OCI-LY1 (cell line): ENCODE measurements around the gene MAPK12.

Experiments used
- H2AFZ ChIP-seq: fragments of 200-600 bp; sonication (generic), shearing (Covaris generic); 2 replicates; pipeline ENCODE4 v1.6.0; 2014; ENCODE audit warnings: antibody characterized with exemption, mild to moderate bottlenecking, low read length
- H3F3A ChIP-seq: fragments of 200-600 bp; sonication (generic), shearing (Covaris generic); 2 replicates; pipeline ENCODE4 v1.6.0; 2014; ENCODE audit warnings: mild to moderate bottlenecking, antibody characterized with exemption, low read length, moderate library complexity; ENCODE audit not compliant: insufficient read depth
- H3K27ac ChIP-seq: fragments of 200-600 bp; sonication (generic); 2 replicates; pipeline ENCODE4 v1.5.1; 2014; ENCODE audit warnings: low read length, mixed run types, mild to moderate bottlenecking, low read depth; ENCODE audit not compliant: poor library complexity, severe bottlenecking
- H3K27me3 ChIP-seq: fragments of 200-600 bp; sonication (generic); 2 replicates; pipeline ENCODE4 v1.6.0; 2014; ENCODE audit warnings: antibody characterized with exemption, mild to moderate bottlenecking, low read length, moderate library complexity; ENCODE audit not compliant: insufficient read depth
- H3K36me3 ChIP-seq: fragments of 200-600 bp; sonication (generic); 2 replicates; pipeline ENCODE4 v1.6.1; 2014; ENCODE audit warnings: mild to moderate bottlenecking, antibody characterized with exemption, low read length, moderate library complexity, mixed read lengths; ENCODE audit not compliant: insufficient read depth
- H3K4me1 ChIP-seq: fragments of 200-600 bp; sonication (generic); 2 replicates; pipeline ENCODE4 v1.5.1; 2014; ENCODE audit warnings: mild to moderate bottlenecking, low read length, moderate library complexity; ENCODE audit not compliant: insufficient read depth, severe bottlenecking
- H3K4me2 ChIP-seq: fragments of 200-600 bp; sonication (generic), shearing (Covaris generic); 2 replicates; pipeline ENCODE4 v1.6.1; 2014; ENCODE audit warnings: low read length
- H3K4me3 ChIP-seq: fragments of 200-600 bp; sonication (generic); 2 replicates; pipeline ENCODE4 v1.5.1; 2014; ENCODE audit warnings: low read length, low read depth, mild to moderate bottlenecking, mixed read lengths; ENCODE audit not compliant: poor library complexity, severe bottlenecking
- H3K79me2 ChIP-seq: fragments of 200-600 bp; shearing (Covaris generic); 2 replicates; pipeline ENCODE4 v1.6.1; 2016; ENCODE audit warnings: mixed run types, low read length, mixed read lengths; ENCODE audit not compliant: insufficient read depth
- H3K9ac ChIP-seq: fragments of 200-600 bp; sonication (generic), shearing (Covaris generic); 2 replicates; pipeline ENCODE4 v1.6.1; 2014; ENCODE audit warnings: mild to moderate bottlenecking, low read length, mixed read lengths
- H3K9me2 ChIP-seq: fragments of 200-600 bp; sonication (generic), shearing (Covaris generic); 2 replicates; pipeline ENCODE4 v1.6.1; 2014; ENCODE audit warnings: low read depth, mild to moderate bottlenecking, low read length, mixed read lengths
- H3K9me3 ChIP-seq: fragments of 200-600 bp; shearing (Covaris generic); 2 replicates; pipeline ENCODE4 v1.6.1; 2014; ENCODE audit warnings: low read length, mixed read lengths
- H4K20me1 ChIP-seq: fragments of 200-600 bp; sonication (generic), shearing (Covaris generic); 2 replicates; pipeline ENCODE4 v1.6.0; 2016; ENCODE audit warnings: mild to moderate bottlenecking, low read length; ENCODE audit not compliant: insufficient read depth
- EZH2 ChIP-seq: fragments of 200-600 bp; sonication (generic), shearing (Covaris generic); IDR thresholded peaks from 2 replicates; pipeline ENCODE4 v1.8.0; 2017; ENCODE audit warnings: borderline replicate concordance, mixed run types, mild to moderate bottlenecking, antibody characterized with exemption, low read length, moderate library complexity, mixed read lengths
- TF ChIP-seq, protein P1 (sequence below): fragments of 200-600 bp; sonication (generic), shearing (Covaris generic); IDR thresholded peaks from 2 replicates; pipeline ENCODE4 v1.5.1; 2017; ENCODE audit warnings: mild to moderate bottlenecking, antibody characterized with exemption, low read length, moderate library complexity, mixed read lengths

The MAPK12 gene

DNA sequence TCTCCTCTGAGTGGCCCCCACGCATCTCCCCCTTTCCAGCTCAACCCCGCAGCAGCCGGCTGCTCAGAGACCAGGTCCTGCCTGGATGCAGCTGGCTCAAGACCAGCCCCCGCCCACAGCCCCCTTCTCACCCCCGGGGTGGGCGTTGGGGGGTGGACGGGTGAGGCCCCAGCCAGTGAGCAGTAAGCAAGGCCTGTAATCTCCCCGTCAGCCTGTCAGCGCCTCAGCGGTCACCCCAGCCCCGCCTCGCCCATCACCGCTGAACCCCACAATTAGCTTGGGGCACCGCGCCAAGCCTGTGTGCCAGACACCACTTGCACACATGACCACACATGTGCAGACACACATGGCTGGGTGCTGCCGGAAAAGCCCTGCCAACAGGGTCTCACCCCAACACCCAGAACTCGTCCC, 40.1 kb upstream of the MAPK12 start:
- Histone ChIP-seq H3K27me3 (peaks cover 28% of the 10 kb centered on the region), H3K9me3 (no peaks in the 10 kb centered on the region), H3K36me3 (no peaks in the 10 kb centered on the region), H3K9ac (no peak overlapping the region), H3F3A (no peaks in the 10 kb centered on the region), H3K27ac (no peak overlapping the region), H4K20me1 (no peaks in the 10 kb centered on the region), H2AFZ (no peak overlapping the region), H3K4me2 (no peak overlapping the region), H3K9me2 (no peaks in the 10 kb centered on the region), H3K4me3 (no peak overlapping the region), H3K79me2 (no peaks in the 10 kb centered on the region), H3K4me1 (peaks cover 19% of the 10 kb centered on the region)
- TF ChIP-seq EZH2 = no peak
- TF ChIP-seq, protein P1, sequence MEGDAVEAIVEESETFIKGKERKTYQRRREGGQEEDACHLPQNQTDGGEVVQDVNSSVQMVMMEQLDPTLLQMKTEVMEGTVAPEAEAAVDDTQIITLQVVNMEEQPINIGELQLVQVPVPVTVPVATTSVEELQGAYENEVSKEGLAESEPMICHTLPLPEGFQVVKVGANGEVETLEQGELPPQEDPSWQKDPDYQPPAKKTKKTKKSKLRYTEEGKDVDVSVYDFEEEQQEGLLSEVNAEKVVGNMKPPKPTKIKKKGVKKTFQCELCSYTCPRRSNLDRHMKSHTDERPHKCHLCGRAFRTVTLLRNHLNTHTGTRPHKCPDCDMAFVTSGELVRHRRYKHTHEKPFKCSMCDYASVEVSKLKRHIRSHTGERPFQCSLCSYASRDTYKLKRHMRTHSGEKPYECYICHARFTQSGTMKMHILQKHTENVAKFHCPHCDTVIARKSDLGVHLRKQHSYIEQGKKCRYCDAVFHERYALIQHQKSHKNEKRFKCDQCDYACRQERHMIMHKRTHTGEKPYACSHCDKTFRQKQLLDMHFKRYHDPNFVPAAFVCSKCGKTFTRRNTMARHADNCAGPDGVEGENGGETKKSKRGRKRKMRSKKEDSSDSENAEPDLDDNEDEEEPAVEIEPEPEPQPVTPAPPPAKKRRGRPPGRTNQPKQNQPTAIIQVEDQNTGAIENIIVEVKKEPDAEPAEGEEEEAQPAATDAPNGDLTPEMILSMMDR = no peak

DNA sequence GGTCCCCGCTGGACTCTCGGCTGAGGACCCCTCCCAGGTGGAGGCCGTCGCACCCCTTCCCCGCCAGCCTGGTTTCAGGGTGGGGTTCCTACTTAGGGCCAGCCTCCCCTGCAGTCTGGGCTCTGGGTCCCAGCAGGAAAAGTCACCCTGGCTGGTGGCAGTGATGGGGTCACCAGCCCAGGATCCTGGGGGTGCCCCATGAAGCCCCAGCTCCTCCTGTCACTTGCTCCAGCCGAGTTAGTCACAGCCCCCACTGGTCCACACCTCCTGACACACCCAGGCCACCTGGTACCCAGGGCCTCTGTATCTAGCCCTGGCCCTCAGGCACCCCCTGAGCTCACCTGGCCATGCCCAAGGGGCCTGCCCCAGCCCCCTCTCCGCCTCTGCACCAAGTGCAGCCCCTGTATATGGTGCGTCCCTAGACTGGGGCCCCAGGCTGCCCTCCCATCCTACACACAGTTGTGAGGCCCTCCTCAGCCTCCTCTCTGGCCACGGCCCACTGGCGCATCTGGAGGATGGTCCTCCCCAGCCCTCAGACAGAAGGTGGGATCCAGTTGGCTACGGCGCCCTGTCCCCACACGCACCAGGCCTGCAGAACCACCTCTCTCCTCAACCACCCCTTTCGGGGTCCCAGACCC, 39.3 kb upstream of the MAPK12 start:
- H3K9me3 ChIP-seq = no peaks in the 10 kb centered on the region
- TF ChIP-seq EZH2 = no peak
- TF ChIP-seq, protein P1 = no peak
- no peaks in the 10 kb centered on the region for H3K79me2 ChIP-seq
- no peak overlapping the region for H3K4me2 ChIP-seq
- no peak overlapping the region for H3K4me3 ChIP-seq
- H4K20me1 ChIP-seq = no peaks in the 10 kb centered on the region
- H3K36me3 ChIP-seq = no peaks in the 10 kb centered on the region
- peaks cover 25% of the 10 kb centered on the region for H3K27me3 ChIP-seq
- peaks cover 13% of the 10 kb centered on the region for H3K4me1 ChIP-seq
- no peaks in the 10 kb centered on the region for H3K9me2 ChIP-seq
- no peak overlapping the region for H3K27ac ChIP-seq
- no peak overlapping the region for H2AFZ ChIP-seq
- no peaks in the 10 kb centered on the region for H3F3A ChIP-seq
- H3K9ac ChIP-seq = no peak overlapping the region

GRCh38 chr22:50299785-50300619, 38.5 kb upstream of the MAPK12 start:
- Histone ChIP-seq H3K27ac (no peak overlapping the region), H3F3A (0 out of 2 replicates have a peak, but pooled peaks cover 3% of the 10 kb centered on the region), H2AFZ (no peak overlapping the region), H3K9ac (peak overlapping the region; percentile 11; the same call in 1 of the 2 replicates), H3K79me2 (no peaks in the 10 kb centered on the region), H4K20me1 (no peaks in the 10 kb centered on the region), H3K4me1 (peaks cover 11% of the 10 kb centered on the region), H3K4me3 (peak overlapping the region; percentile 53), H3K27me3 (peaks cover 18% of the 10 kb centered on the region), H3K4me2 (peak overlapping the region; percentile 71), H3K36me3 (no peaks in the 10 kb centered on the region), H3K9me2 (no peaks in the 10 kb centered on the region), H3K9me3 (no peaks in the 10 kb centered on the region)
- TF ChIP-seq EZH2 = no peak
- TF ChIP-seq, protein P1 = no peak
